ENCODE data around the gene CDH4.
"Not testable (repeated sequence)": the region's sequence is repeated elsewhere in the genome, so short reads cannot be mapped to it uniquely, and the experiment has no call there.

Gene CDH4

DNA sequence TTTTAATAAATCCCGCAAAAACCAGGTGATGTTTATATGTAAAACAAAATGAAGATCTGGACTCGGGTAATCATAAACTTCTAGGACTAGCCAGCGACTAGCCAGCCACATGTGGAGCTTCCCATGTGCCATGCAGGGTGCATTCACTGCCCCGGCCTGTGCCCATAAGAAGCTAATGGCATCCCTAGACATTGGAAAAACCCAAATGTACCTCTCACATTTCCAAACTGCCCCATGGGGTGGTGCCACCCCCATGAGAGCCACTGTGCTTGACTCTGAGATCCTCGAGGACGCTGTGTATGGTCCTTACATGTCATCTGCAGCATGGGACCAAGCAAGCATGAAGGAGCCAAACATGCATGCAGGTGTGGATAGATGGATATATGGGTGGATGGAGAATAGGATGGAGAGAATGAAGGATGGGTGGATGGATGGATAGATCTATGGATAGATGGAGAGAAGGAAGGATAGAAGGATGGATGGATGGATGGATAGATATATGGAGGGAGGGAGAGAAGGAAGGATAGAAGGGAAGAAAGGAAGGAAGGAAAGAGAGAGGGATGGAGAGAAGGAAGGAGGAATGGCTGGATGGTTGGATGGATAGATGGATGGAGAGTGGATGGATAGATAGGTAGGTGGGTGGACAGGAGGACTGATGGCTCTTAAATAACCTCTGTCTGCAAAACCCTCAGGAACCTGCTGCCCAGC lies 203.6 kb downstream of the CDH4 start:
- DNase-seq (ENCODE audit: low read depth in 2 of 2): no peak

DNA sequence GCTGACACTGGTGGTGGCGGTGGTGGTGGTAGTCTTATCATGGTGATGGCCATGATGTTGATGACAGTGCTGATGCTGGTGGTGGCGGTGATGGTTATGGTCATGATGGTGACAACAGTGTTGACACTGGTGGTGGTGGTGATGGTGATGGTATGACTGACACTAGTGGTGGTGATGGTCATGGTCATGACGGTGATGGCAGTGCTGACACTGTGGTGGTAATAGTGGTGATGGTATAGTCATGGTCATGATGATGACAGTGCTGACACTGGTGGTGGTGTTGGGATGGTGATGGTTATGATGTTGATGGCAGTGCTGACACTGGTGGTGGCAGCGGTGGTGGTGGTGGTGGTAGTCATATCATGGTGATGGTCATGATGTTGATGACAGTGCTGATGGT lies 205.7 kb downstream of the CDH4 start:
- DNase-seq (ENCODE audit: low read depth in 2 of 2): no peak

DNA sequence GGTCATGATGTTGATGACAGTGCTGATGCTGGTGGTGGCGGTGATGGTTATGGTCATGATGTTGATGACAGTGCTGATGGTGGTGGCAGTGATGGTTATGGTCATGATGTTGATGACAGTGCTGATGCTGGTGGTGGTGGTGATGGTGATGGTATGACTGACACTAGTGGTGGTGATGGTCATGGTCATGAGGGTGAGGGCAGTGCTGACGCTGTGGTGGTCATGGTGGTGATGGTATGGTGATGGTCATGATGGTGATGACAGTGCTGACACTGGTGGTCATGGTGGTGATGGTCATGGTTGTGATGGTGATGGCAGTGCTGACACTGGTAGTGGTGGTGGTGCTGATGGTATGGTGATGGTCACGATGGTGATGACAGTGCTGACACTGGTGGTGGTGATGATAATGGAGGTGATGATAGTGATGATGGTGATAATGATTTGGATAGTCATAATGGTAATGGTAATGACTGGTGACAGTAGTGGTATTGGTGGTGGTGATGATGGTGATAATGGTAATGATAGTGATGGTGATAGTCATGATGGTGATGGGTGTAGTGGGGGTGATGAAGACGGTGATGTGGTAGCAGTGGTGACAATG lies 206.2 kb downstream of the CDH4 start:
- no peak for DNase-seq (ENCODE audit: low read depth in 2 of 2)

DNA sequence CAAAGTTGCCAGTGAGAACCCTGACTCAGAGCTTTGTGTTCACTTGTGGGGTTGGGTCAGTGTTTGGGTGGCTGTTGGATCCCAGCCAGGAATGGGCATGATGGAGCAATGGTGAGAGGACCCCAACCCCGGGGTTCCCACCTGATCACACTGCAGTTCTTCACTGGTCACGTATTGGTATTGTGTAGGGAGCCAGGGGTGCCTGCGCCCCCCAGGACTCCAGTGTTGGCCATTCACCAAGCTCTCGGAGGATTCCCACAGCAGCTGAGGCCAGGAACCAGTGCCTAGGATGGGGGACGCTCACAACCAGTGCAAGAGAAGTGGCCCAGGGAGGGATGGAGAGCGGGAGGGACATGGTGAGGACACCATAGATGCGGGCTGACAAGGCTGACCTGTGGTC lies 207.2 kb downstream of the CDH4 start:
- no peak for DNase-seq (ENCODE audit: low read depth in 2 of 2)

DNA sequence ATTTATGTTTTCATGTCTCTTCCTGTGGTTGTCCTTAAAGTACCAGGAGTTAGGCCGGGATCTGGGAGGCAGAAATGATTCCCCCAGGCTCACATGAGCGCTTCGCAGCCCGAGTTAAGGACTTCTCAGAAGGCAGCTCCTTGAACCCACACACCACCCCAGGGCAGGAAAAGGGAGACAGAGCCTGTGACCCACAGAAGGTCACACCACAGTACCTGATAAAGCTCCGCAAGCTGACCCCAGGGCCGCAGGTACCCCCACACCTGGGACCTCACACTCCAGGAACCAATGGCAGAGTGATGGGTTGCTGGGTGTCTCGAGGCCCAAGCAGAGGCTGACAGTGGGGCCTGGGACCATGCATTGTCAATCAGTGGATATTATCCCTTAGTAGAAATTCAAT lies 207.6 kb downstream of the CDH4 start:
- DNase-seq (ENCODE audit: low read depth in 2 of 2): no peak

DNA sequence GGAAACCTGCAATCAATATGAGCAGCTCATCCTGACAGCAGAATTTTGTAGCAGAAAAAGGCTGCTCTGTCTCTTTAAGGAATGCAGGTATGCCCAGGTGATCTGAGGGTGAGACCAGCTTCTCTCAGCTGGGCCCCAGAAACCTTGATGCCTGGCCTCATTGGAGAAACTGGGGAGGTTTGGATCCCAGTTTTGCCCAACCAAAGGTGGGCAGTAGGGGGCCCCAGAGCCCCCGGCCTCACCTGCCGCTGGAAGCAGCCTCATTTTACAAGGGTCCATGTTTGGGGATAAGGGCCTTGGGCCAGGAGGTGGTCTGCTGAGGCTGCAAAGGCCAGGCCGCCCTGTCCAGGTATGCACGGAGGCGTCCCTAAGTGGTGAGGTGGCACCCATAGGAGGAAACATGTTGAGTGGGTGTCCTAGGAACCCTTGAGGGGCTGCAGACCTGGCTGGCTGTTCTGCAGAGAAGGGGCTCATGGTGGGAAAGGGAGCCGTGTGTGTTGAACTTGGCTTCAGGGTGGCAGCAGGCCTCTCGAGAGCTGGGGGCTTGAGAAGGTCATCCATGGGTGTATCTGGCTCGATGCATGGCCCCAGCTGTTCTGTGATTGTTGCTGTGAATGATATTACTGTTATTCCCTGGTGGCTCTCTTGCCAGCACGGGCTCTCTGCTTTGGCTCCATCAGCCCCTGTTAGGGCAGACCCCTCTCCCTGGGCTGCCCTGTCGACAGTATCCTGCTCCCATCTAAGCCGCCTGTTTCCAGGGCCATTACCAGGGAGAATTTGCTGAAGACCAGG lies 208.4 kb downstream of the CDH4 start:
- DNase-seq (ENCODE audit: low read depth in 2 of 2): no peak

DNA sequence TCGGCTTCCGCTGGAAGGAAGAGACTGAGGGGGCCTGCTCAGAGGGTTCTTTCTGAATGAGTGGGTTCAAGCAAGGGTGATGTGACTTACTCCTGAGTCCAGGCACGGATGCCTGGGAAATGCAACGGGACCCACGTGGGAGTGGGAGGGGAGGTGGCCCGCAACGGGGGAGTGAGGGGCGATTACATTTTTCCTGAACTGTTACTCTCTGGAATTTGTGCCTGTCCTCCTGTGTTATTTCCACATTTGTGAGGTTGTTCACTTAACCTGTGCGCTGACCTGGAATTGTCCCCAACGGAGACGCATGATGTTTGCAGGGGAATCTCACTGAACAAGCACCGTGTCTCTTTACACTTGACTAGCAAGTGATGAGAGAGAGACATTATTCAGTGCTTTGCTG lies 209.4 kb downstream of the CDH4 start:
- no peak for DNase-seq (ENCODE audit: low read depth in 2 of 2)

DNA sequence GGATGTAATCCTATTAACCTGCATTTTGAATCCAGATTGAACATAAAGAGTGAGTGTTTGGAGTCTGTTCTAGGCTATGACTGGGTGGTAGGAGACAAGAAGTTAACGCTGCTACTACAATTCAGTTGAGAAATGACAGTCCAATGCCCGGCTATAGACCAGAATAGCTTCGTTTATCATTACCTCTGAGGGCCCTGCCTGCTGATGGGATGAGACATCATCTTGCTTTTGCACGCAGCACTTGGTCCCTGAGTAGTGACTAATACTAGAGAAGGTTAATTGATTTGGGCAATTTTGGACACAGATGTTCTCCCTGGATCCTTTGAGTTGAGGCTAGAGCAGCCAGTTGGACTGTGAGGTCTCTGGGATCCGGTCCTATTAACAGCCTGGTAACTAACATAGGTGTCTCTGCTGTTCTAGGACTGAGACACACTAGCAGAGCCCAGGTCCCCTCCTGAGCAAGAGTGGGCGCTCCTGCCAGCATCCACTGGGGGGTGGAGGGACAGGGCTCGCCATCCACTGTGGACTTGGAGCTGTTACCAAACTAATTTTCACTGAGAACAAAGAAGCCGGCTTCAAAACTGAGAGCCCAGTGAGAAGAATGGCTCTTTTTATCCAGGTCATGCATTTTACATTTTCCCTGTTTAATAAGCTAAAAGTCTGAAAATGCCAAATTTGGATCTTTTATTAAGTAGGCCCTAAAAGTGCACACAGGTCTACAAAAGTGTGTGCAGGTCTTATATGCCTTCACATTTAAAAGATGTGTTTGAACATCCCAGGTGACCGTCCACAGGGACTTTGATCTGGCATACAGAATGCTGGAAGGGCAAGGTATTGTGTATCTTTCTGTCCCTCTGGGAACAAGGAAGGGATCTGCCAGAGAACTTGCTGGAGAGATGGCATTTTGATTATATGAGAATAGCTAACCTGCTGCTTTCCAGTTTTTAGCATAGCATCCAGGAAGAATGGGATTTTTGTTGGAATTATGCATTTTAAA lies 212.5 kb downstream of the CDH4 start:
- no peak for DNase-seq (ENCODE audit: low read depth in 2 of 2)

DNA sequence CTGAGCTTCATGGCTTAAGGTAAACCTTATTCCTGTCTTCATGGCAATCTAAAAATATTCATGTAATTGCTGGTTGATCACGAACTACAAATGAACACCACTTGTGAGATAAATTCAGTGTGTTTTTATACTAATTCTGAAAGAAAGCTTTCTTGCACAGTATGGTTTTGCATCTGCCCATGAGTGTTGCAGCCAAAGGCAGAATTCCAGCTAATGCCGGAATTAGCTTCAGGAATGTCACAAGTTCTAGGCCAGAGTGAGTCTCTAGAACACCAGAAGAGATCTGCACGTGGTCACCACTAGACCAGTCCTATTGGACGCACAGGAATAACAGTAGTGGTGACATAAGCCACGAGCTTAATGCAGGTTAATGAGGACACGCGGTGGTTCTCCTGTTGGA lies 223.7 kb downstream of the CDH4 start:
- no peak for DNase-seq (ENCODE audit: low read depth in 2 of 2)

DNA sequence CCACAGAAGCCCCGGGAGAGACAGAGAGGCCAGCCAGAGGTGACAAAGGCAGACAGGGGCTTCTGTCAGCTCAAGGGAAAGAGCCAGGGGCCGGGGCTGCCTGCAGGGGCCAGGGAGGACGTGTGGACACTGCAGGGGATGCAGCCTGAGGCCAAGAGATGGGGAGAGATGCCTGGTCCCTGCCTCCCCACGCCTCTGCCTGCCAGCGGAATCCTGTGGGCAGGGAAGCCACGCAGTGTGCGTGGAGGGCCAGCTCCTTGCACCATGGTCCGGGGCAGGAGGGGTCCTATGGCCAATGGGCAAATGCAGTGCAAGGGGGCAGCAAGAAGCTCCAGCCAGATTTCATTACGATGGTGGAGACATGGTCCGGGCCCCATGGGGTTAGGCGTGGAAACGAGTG lies 224.9 kb downstream of the CDH4 start:
- no peak for DNase-seq (ENCODE audit: low read depth in 2 of 2)

DNA sequence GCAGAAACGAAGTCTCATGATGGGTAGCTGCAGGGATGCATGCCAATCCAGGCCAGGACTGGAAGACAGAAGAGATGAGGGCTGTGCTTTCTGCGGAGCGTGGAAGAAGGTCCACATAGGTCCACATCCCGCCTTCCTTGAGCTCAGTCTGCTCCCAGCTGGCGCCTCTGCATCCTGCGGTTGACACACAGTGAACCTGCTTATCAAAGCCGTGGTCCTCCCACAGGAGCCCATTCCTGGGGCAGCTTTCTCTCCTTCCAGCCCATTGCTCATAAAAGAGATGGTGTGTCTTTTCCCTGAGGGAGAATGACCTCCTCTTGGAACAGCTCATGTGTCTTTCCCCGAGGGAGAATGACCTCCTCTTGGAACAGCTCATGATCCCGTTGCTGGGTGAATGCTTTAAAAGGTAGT lies 225.4 kb downstream of the CDH4 start:
- DNase-seq (ENCODE audit: low read depth in 2 of 2): no peak

DNA sequence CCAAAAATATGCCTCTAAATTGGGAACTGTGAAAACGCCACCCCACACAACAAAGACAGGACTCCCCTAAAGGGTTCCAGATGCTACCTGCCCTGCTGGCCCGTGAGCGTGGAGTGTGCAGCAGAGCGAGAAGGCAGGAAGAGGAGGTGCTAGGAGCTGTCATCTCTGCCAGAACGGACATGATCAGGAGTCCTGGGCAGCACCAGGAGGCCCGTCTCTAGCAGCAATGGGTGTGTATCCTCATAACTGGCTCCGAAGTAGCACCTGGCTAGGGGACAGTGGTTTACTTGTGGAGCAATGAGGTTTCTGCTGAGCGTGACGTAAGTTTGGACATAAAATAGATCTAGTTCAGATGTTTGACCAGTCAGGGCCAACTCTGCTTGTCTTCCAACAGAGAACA lies 226.0 kb downstream of the CDH4 start:
- no peak for DNase-seq (ENCODE audit: low read depth in 2 of 2)

DNA sequence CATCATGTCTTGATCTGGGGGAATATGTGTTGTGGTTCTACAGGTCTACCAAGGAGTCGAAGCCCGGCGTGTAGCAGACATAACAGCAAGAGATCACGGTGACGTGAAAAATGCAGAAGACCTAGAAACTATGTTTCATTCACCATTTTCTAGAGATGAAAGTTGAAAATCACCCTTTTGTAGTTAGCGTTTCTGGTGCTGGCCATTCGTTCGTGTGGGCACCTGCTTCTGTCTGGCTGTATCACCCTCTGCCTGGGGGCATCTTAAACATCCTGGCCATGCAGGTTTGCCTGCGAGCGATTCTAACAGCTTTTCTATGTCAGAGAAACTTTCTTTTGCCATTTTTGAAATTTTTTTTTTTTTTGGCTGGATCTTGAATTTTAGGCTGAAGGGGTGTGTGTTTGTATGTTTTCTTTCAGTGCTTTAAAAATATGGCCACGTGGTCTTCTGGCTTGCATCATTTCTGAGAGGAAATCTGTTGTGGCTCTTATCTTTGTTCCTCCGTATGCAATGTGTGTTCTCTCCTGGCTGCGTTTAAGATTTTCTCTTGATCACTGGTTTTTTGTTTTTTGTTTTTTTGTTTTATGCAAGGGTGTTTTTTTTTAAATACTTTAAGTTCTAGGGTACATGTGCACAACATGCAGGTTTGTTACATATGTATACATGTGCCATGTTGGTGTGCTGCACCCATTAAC lies 226.7 kb downstream of the CDH4 start:
- no peak for DNase-seq (ENCODE audit: low read depth in 2 of 2)

DNA sequence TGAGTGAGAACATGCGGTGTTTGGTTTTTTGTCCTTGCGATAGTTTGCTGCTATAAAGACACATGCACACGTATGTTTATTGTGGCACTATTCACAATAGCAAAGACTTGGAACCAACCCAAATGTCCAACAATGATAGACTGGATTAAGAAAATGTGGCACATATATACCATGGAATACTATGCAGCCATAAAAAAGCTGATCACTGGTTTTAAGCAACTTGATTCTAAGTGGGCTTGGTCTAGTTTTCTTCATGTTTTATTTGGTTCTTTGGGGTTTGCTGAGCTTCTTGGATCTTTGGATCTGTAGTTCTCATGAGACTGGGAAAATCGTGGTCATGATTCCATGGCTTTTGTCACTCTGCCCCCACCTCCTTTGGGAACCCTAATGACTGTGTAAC lies 227.4 kb downstream of the CDH4 start:
- DNase-seq (ENCODE audit: low read depth in 2 of 2): not testable (repeated sequence)

DNA sequence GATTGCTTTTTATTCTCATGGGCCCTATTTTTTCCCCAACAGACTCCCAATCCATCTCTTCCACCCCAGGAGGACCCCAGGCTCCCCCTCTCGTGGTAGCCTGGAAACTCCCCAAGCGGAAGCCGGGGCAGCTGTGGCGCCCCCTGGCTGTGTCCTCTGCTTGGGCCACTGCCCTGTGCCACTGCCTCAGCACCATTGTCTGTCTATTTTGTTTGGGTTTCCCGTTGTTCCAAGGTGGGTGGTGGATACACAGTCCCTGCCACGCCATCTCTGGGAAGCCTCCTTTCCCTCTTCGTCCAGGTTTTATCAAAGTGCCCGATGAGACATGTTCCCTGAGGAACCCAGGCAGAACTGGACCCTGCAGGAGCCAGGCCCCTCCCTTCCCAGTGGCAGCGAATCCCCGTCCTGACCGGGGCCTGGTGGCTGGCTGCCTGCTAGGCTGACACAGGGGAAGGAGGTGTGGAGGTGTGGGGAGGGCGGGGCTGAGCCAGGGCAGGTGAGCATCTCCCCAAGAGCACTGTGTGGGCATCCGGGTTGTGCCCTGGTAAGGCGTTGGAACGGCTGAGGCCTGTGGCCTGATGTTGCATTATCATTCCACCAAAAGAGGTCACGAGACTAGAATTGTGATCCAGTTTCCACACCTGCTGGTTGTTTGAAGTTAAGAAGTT lies 228.2 kb downstream of the CDH4 start:
- DNase-seq (ENCODE audit: low read depth in 2 of 2): no peak

DNA sequence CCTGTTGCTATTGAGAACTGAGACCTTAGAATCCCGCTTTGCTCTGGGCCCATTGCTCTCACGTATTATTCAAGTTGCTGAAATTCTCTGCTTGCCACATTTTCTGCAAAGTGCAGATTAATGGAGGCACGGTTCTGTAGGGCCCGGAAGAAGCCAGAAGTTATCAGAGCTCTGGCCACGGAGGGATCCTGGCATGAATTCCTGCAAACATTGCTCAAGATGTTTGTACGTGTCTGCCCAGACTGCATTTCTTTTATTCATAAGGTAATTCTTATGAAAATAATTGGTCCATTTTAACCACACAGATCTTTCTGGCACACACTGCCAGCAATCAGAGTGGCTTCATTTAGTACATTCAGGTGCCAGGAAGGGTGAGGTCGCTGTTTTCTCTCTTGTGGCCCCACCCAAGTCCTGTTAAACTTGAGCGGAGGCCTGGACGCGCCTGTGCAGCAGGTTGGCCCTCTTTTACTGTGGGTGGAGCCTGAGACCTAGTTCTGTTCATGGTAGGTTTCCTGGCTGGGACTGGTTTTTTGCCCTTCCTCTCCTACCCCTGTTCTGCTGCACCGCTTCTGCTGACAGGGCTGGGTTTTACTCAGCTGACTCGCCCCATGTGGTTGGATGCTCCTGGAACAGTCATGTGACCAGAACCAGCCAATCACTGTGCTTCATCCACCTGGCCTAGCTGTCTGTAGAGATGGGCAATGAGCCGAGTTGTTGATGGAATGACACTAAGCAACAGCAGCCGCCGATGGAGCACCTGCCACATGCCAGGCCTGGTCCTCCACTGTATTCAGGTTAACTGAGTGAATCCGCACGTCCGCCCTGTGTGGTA lies 230.2 kb downstream of the CDH4 start:
- no peak for DNase-seq (ENCODE audit: low read depth in 2 of 2)

DNA sequence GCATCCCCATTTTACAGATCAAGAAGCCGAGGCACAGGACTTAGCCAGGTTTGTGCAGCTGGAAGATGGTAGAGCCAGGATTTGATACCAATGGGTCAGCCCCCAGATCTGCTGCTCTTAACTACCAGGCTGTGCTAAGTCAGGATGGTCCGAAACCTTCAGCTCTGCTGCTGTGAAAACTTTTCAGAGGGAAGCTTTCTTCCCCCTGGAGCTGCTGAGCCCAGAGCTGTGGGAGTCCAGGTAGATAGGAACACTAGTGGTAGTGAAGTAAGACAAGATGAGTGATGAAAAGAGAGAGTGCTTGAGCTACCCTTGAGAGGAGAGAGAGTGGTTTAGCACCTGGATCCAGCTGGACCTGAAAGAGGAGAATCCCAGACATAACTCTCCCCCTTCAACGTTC lies 230.8 kb downstream of the CDH4 start:
- DNase-seq (ENCODE audit: low read depth in 2 of 2): no peak

DNA sequence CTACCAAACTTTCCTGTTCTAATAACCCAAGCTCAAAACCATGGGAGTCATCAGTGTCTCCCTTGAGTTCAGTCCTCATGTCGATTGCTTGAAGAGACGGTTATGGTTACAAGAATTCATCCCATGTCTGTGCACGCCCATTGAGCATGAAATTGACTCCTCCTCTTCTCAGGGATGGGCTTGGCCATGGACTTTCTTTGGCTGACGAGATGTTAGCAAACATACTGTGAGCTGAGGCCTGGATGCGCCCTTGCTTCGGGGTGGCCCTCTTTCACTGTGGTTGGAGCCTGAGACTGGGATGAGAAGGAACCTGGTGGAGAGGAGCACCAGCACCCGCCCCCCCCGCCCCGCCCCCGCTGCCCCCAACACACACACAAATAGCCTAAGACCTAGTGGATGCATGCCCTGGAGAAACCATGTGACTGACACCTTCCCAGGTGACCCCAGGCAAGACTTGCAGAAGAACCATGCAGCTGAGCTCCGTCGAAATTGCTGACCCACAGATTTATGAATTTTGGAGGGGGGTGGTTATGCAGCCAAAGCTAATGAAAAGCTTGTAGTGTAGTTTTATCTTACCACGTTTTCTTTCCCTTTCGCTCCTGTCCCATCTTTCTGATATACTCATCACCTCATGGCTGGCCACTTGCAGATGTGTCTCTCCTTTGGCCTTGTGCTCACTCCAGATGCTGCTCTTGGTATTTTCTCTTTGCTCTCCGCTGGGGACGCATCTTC lies 231.4 kb downstream of the CDH4 start:
- DNase-seq (ENCODE audit: low read depth in 2 of 2): no peak

DNA sequence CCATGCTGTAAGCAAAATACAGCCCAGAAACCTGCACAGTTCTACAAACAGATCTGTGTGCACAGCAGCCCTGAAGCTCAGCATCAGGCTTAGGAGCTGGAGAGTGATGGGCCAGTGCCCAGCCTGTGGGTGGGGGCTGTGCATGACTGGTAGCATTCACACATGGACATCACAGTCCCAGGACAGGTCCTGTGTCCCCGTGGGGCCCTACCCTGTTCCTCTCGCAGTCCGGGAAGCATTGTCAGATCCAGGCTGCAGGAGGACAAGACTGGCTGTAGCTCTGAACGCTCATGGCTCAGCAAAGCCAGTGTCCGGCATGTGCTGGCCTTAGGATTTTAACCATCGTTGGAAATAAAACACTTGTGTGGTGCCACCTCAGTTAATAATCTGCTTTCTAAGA lies 234.1 kb downstream of the CDH4 start:
- no peak for DNase-seq (ENCODE audit: low read depth in 2 of 2)

Measured in fibroblast of skin of left quadriceps (primary cell).